ENCODE data around the gene TBC1D22A.

TBC1D22A gene

GRCh38 chr22:46913351-46913750 is 150.9 kb downstream of the TBC1D22A start:
- no peak for DNase-seq
- no peaks in the 10 kb centered on the region for H3K27me3 ChIP-seq (replicated peaks; ENCODE audit: control insufficient read depth, insufficient read depth, low read length, poor library complexity, severe bottlenecking)
- H3K36me3 ChIP-seq (ENCODE audit: control insufficient read depth, insufficient read depth, low read length): peaks cover 32% of the 10 kb centered on the region
- no peaks in the 10 kb centered on the region for H3K4me1 ChIP-seq (ENCODE audit: control insufficient read depth, insufficient read depth, low read length, poor library complexity, severe bottlenecking)
- no peak overlapping the region for H3K4me3 ChIP-seq (ENCODE audit: insufficient read depth, low read depth, low read length, poor library complexity, severe bottlenecking)
- no peak overlapping the region for H3K27ac ChIP-seq (ENCODE audit: insufficient read depth, low read length, poor library complexity, severe bottlenecking)
- H3K9me3 ChIP-seq (ENCODE audit: control insufficient read depth, low read length): no peaks in the 10 kb centered on the region

GRCh38 chr22:46914481-46914880 is 152.0 kb downstream of the TBC1D22A start:
- DNase-seq: no peak
- Histone ChIP-seq H3K27me3 (replicated peaks; ENCODE audit: control insufficient read depth, insufficient read depth, low read length, poor library complexity, severe bottlenecking) (no peaks in the 10 kb centered on the region), H3K9me3 (ENCODE audit: control insufficient read depth, low read length) (no peaks in the 10 kb centered on the region), H3K4me3 (ENCODE audit: insufficient read depth, low read depth, low read length, poor library complexity, severe bottlenecking) (no peak overlapping the region), H3K27ac (ENCODE audit: insufficient read depth, low read length, poor library complexity, severe bottlenecking) (no peak overlapping the region), H3K4me1 (ENCODE audit: control insufficient read depth, insufficient read depth, low read length, poor library complexity, severe bottlenecking) (no peaks in the 10 kb centered on the region), H3K36me3 (ENCODE audit: control insufficient read depth, insufficient read depth, low read length) (peaks cover 41% of the 10 kb centered on the region)

GRCh38 chr22:46914916-46915894 is 152.8 kb downstream of the TBC1D22A start:
- H3K4me3 ChIP-seq (ENCODE audit: insufficient read depth, low read depth, low read length, poor library complexity, severe bottlenecking): no peak overlapping the region
- peaks cover 45% of the 10 kb centered on the region for H3K36me3 ChIP-seq (ENCODE audit: control insufficient read depth, insufficient read depth, low read length)
- no peak overlapping the region for H3K27ac ChIP-seq (ENCODE audit: insufficient read depth, low read length, poor library complexity, severe bottlenecking)
- DNase-seq: no peak
- no peaks in the 10 kb centered on the region for H3K4me1 ChIP-seq (ENCODE audit: control insufficient read depth, insufficient read depth, low read length, poor library complexity, severe bottlenecking)
- H3K9me3 ChIP-seq (ENCODE audit: control insufficient read depth, low read length): no peaks in the 10 kb centered on the region
- no peaks in the 10 kb centered on the region for H3K27me3 ChIP-seq (replicated peaks; ENCODE audit: control insufficient read depth, insufficient read depth, low read length, poor library complexity, severe bottlenecking)

- DNase-seq: no peak
- no peaks in the 10 kb centered on the region for H3K9me3 ChIP-seq (ENCODE audit: control insufficient read depth, low read length)
- no peak overlapping the region for H3K4me3 ChIP-seq (ENCODE audit: insufficient read depth, low read depth, low read length, poor library complexity, severe bottlenecking)
- H3K27ac ChIP-seq (ENCODE audit: insufficient read depth, low read length, poor library complexity, severe bottlenecking): no peak overlapping the region
- peaks cover 47% of the 10 kb centered on the region for H3K36me3 ChIP-seq (ENCODE audit: control insufficient read depth, insufficient read depth, low read length)
- H3K27me3 ChIP-seq (replicated peaks; ENCODE audit: control insufficient read depth, insufficient read depth, low read length, poor library complexity, severe bottlenecking): no peaks in the 10 kb centered on the region
- H3K4me1 ChIP-seq (ENCODE audit: control insufficient read depth, insufficient read depth, low read length, poor library complexity, severe bottlenecking): no peaks in the 10 kb centered on the region
Observed at GRCh38 chr22:46915950-46916730, 153.7 kb downstream of the TBC1D22A start.

- Histone ChIP-seq H3K9me3 (ENCODE audit: control insufficient read depth, low read length) (no peaks in the 10 kb centered on the region), H3K27me3 (replicated peaks; ENCODE audit: control insufficient read depth, insufficient read depth, low read length, poor library complexity, severe bottlenecking) (no peaks in the 10 kb centered on the region), H3K27ac (ENCODE audit: insufficient read depth, low read length, poor library complexity, severe bottlenecking) (no peak overlapping the region), H3K4me3 (ENCODE audit: insufficient read depth, low read depth, low read length, poor library complexity, severe bottlenecking) (no peak overlapping the region), H3K36me3 (ENCODE audit: control insufficient read depth, insufficient read depth, low read length) (peaks cover 47% of the 10 kb centered on the region), H3K4me1 (ENCODE audit: control insufficient read depth, insufficient read depth, low read length, poor library complexity, severe bottlenecking) (no peaks in the 10 kb centered on the region)
- no peak for DNase-seq
Observed at GRCh38 chr22:46916886-46917770, 154.7 kb downstream of the TBC1D22A start.

- Histone ChIP-seq H3K27me3 (replicated peaks; ENCODE audit: control insufficient read depth, insufficient read depth, low read length, poor library complexity, severe bottlenecking) (no peaks in the 10 kb centered on the region), H3K4me1 (ENCODE audit: control insufficient read depth, insufficient read depth, low read length, poor library complexity, severe bottlenecking) (no peaks in the 10 kb centered on the region), H3K9me3 (ENCODE audit: control insufficient read depth, low read length) (no peaks in the 10 kb centered on the region), H3K27ac (ENCODE audit: insufficient read depth, low read length, poor library complexity, severe bottlenecking) (no peak overlapping the region), H3K36me3 (ENCODE audit: control insufficient read depth, insufficient read depth, low read length) (peaks cover 43% of the 10 kb centered on the region), H3K4me3 (ENCODE audit: insufficient read depth, low read depth, low read length, poor library complexity, severe bottlenecking) (no peak overlapping the region)
- DNase-seq: no peak
Observed at GRCh38 chr22:46917771-46918101, 155.3 kb downstream of the TBC1D22A start.

GRCh38 chr22:46918197-46918596 is 155.7 kb downstream of the TBC1D22A start:
- Histone ChIP-seq H3K4me3 (ENCODE audit: insufficient read depth, low read depth, low read length, poor library complexity, severe bottlenecking) (no peak overlapping the region), H3K27me3 (replicated peaks; ENCODE audit: control insufficient read depth, insufficient read depth, low read length, poor library complexity, severe bottlenecking) (no peaks in the 10 kb centered on the region), H3K36me3 (ENCODE audit: control insufficient read depth, insufficient read depth, low read length) (peaks cover 41% of the 10 kb centered on the region), H3K4me1 (ENCODE audit: control insufficient read depth, insufficient read depth, low read length, poor library complexity, severe bottlenecking) (no peaks in the 10 kb centered on the region), H3K9me3 (ENCODE audit: control insufficient read depth, low read length) (no peaks in the 10 kb centered on the region), H3K27ac (ENCODE audit: insufficient read depth, low read length, poor library complexity, severe bottlenecking) (no peak overlapping the region)
- no peak for DNase-seq

GRCh38 chr22:46922037-46922436 is 159.6 kb downstream of the TBC1D22A start:
- no peak for DNase-seq
- Histone ChIP-seq H3K4me3 (ENCODE audit: insufficient read depth, low read depth, low read length, poor library complexity, severe bottlenecking) (no peak overlapping the region), H3K4me1 (ENCODE audit: control insufficient read depth, insufficient read depth, low read length, poor library complexity, severe bottlenecking) (no peaks in the 10 kb centered on the region), H3K27me3 (replicated peaks; ENCODE audit: control insufficient read depth, insufficient read depth, low read length, poor library complexity, severe bottlenecking) (no peaks in the 10 kb centered on the region), H3K9me3 (ENCODE audit: control insufficient read depth, low read length) (no peaks in the 10 kb centered on the region), H3K36me3 (ENCODE audit: control insufficient read depth, insufficient read depth, low read length) (peaks cover 33% of the 10 kb centered on the region), H3K27ac (ENCODE audit: insufficient read depth, low read length, poor library complexity, severe bottlenecking) (no peak overlapping the region)

GRCh38 chr22:46923394-46923793 is 160.9 kb downstream of the TBC1D22A start:
- no peaks in the 10 kb centered on the region for H3K9me3 ChIP-seq (ENCODE audit: control insufficient read depth, low read length)
- H3K4me3 ChIP-seq (ENCODE audit: insufficient read depth, low read depth, low read length, poor library complexity, severe bottlenecking): no peak overlapping the region
- no peaks in the 10 kb centered on the region for H3K27me3 ChIP-seq (replicated peaks; ENCODE audit: control insufficient read depth, insufficient read depth, low read length, poor library complexity, severe bottlenecking)
- H3K27ac ChIP-seq (ENCODE audit: insufficient read depth, low read length, poor library complexity, severe bottlenecking): no peak overlapping the region
- no peaks in the 10 kb centered on the region for H3K4me1 ChIP-seq (ENCODE audit: control insufficient read depth, insufficient read depth, low read length, poor library complexity, severe bottlenecking)
- no peak for DNase-seq
- peaks cover 22% of the 10 kb centered on the region for H3K36me3 ChIP-seq (ENCODE audit: control insufficient read depth, insufficient read depth, low read length)

Measured in effector memory CD4-positive, alpha-beta T cell (primary cell).